Duodenal mucosa (tissue), 2 donors: ENCODE data around the gene PFKL.
"Not testable (repeated sequence)": the region's sequence is repeated elsewhere in the genome, so short reads cannot be mapped to it uniquely, and the experiment has no call there.

Experiments used
- H3K27ac ChIP-seq: one replicate; pipeline ENCODE4 v1.7.0; 2013; ENCODE audit warnings: low read depth, low read length
- H3K27me3 ChIP-seq, 2 donors: one replicate each; pipeline ENCODE4 v1.7.0; 2013; ENCODE audit warnings: low read length in 2 of 2, control low read depth in 1 of 2; ENCODE audit not compliant: insufficient read depth in 2 of 2, control insufficient read depth in 1 of 2
- H3K36me3 ChIP-seq, 2 donors: one replicate each; pipeline ENCODE4 v1.7.0; 2013; ENCODE audit warnings: low read length in 2 of 2, control low read depth in 1 of 2; ENCODE audit not compliant: insufficient read depth in 2 of 2, control insufficient read depth in 1 of 2
- H3K4me1 ChIP-seq, 2 donors: one replicate each; pipeline ENCODE4 v1.7.0; 2013; ENCODE audit warnings: low read length in 2 of 2, control low read depth in 1 of 2; ENCODE audit not compliant: insufficient read depth in 2 of 2, control insufficient read depth in 1 of 2
- H3K4me3 ChIP-seq, 2 donors: one replicate each; pipeline ENCODE4 v1.7.0; 2013; ENCODE audit warnings: low read length in 2 of 2, low read depth in 1 of 2
- H3K9ac ChIP-seq, 2 donors: one replicate each; pipeline ENCODE4 v1.7.0; 2013; ENCODE audit warnings: low read length in 2 of 2, low read depth in 1 of 2
- H3K9me3 ChIP-seq, 2 donors: one replicate each; pipeline ENCODE4 v1.7.0; 2013; ENCODE audit warnings: low read length in 2 of 2, control low read depth in 1 of 2; ENCODE audit not compliant: control insufficient read depth in 1 of 2

The PFKL gene

DNA sequence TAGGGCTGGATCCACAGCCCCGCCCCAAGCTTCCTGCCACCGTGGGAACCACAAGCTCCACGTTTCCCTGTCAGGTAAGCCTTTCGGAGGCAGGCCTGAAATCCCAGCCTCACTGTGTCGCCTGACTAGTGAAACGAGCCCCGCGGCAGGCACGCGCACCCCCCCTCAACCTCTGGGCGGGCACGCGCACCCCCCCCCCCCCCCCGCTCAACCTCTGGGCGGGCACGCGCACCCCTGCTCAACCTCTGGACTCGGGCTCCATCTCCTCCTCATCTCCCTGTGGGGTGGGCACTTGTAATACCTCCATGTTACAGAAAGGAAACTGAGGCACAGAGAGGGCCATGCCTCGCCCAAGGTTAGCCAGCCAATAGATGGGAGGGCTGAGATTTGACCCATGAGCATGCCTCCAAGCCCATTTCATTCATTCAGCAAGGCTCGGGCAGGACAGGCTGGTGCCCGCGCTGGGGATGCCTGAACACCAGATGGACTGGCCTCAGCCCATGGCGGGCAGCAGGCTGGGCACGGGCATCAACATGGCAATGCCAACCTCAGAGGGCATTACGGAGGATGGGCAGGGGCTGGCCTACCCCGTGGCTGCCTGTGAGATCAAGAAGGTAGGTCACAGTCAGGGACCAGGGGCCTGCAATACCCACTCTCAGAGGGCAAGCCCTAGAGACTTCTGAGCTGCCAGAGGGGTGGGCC is 34.6 kb downstream of the PFKL start:
- no peak overlapping the region for H3K9ac ChIP-seq
- H3K36me3 ChIP-seq, result peaks cover 4 to 18% of the 10 kb centered on the region in 2 donors
- H3K27me3 ChIP-seq, result no peaks in the 10 kb centered on the region
- no peaks in the 10 kb centered on the region for H3K9me3 ChIP-seq
- H3K4me3 ChIP-seq, result no peak overlapping the region
- H3K4me1 ChIP-seq, result peaks cover 5 to 8% of the 10 kb centered on the region in 2 donors
- no peak overlapping the region for H3K27ac ChIP-seq

- peaks cover 4 to 18% of the 10 kb centered on the region in 2 donors for H3K36me3 ChIP-seq
- H3K9ac ChIP-seq, result no peak overlapping the region
- peaks cover 14% of the 10 kb centered on the region in 2 donors for H3K4me1 ChIP-seq
- no peak overlapping the region for H3K27ac ChIP-seq
- no peaks in the 10 kb centered on the region for H3K9me3 ChIP-seq
- no peak overlapping the region for H3K4me3 ChIP-seq
- H3K27me3 ChIP-seq, result no peaks in the 10 kb centered on the region
Observed at GRCh38 chr21:44335266-44336059, 35.6 kb downstream of the PFKL start.

GRCh38 chr21:44337449-44337848 is 37.6 kb downstream of the PFKL start:
- peak overlapping the region; percentile 3 for H3K27ac ChIP-seq

GRCh38 chr21:44337941-44338895 is 38.4 kb downstream of the PFKL start:
- Histone ChIP-seq H3K4me3 (peak overlapping the region; percentile 23 to 71), H3K9ac (peak overlapping the region; percentile 7 to 48)

More at GRCh38 chr21:44337449-44337848, 37.6 kb downstream of the PFKL start:
- Histone ChIP-seq H3K4me3 (no peak overlapping the region), H3K9me3 (no peaks in the 10 kb centered on the region), H3K27me3 (no peaks in the 10 kb centered on the region), H3K4me1 (peaks cover 14% of the 10 kb centered on the region in 2 donors), H3K36me3 (peaks cover 4 to 14% of the 10 kb centered on the region in 2 donors), H3K9ac (no peak overlapping the region)

GRCh38 chr21:44338971-44339910 is 39.4 kb downstream of the PFKL start, which contains the start of gene CFAP410:
TSS of gene CFAP410 (minus strand) at chr21:44339390. CDS start at chr21:44339194, 196 bp downstream.
- no peaks in the 10 kb centered on the region for H3K9me3 ChIP-seq
- peak within 1 kb of the TSS; percentile 89 to 96 for H3K4me3 ChIP-seq
- H3K4me1 ChIP-seq, result peaks cover 14% of the 10 kb centered on the region in 2 donors
- peak within 1 kb of the TSS; percentile 80 to 98 for H3K9ac ChIP-seq
- peak within 1 kb of the TSS; percentile 99 for H3K27ac ChIP-seq
- peaks cover 4 to 14% of the 10 kb centered on the region in 2 donors for H3K36me3 ChIP-seq
- H3K27me3 ChIP-seq, result no peaks in the 10 kb centered on the region

More at GRCh38 chr21:44337941-44338895, 38.4 kb downstream of the PFKL start:
- H3K4me1 ChIP-seq, result peaks cover 14% of the 10 kb centered on the region in 2 donors
- H3K27ac ChIP-seq, result peak overlapping the region; percentile 3
- no peaks in the 10 kb centered on the region for H3K27me3 ChIP-seq
- H3K9me3 ChIP-seq, result no peaks in the 10 kb centered on the region
- H3K36me3 ChIP-seq, result peaks cover 4 to 14% of the 10 kb centered on the region in 2 donors

GRCh38 chr21:44341726-44342458 is 42.0 kb downstream of the PFKL start:
- H3K4me1 ChIP-seq, result peaks cover 14% of the 10 kb centered on the region in 2 donors
- not testable (repeated sequence) for H3K36me3 ChIP-seq, H3K4me3 ChIP-seq, H3K27me3 ChIP-seq, H3K9me3 ChIP-seq, H3K9ac ChIP-seq, H3K27ac ChIP-seq

GRCh38 chr21:44342981-44343380 is 43.1 kb downstream of the PFKL start:
- not testable (repeated sequence) for H3K36me3 ChIP-seq, H3K9ac ChIP-seq, H3K27ac ChIP-seq, H3K27me3 ChIP-seq, H3K4me3 ChIP-seq, H3K9me3 ChIP-seq
- H3K4me1 ChIP-seq, result peaks cover 10 to 13% of the 10 kb centered on the region in 2 donors

DNA sequence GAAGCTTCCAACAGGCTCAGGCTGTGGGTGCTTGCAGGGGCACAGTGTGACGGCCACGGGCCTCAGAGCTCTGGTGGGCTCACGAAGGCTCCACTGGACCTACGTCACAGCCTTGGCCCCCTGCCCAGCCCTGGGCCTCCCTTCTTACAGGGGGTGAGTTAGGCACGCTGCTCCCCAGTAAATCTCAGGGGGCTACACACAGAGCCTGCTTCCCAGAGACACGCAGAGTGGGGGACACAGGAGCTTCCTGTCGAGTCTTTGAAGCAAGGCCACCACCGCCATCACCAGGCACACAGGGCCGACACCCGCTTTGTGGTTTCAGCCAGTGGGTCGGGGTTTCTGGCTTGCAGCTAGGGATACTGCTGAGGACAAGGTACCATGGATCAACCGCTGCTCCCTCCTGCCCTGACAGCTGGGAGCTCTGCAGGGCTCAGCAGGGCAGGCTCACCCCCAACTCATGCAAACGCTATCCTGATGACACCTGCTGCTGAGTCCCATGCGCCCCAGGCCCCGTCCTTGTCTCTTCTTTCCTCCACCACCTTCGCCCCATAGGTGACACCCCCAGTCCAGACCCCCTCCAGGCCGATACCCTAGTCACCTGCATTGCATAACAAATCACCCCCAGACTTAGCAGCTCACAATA is 44.8 kb downstream of the PFKL start:
- H3K9ac ChIP-seq, result no peak overlapping the region
- H3K27me3 ChIP-seq, result peaks cover 12 to 19% of the 10 kb centered on the region in 2 donors

More for the DNA sequence above, 44.8 kb downstream of the PFKL start:
- H3K4me1 ChIP-seq, result peaks cover 7% of the 10 kb centered on the region in 2 donors
- H3K36me3 ChIP-seq, result no peaks in the 10 kb centered on the region
- no peak overlapping the region for H3K4me3 ChIP-seq
- H3K27ac ChIP-seq, result no peak overlapping the region
- no peaks in the 10 kb centered on the region for H3K9me3 ChIP-seq
